ENCODE measurements around the gene TXLNA.

TXLNA gene

GRCh38 chr1:32186077-32186476, 6.6 kb downstream of the TXLNA start:
- DNase-seq (ENCODE audit: low spot score): no peak

- no peak for DNase-seq (ENCODE audit: low spot score)
Observed at GRCh38 chr1:32186491-32186890, 7.0 kb downstream of the TXLNA start.

GRCh38 chr1:32187850-32188249, 8.4 kb downstream of the TXLNA start:
- DNase-seq (ENCODE audit: low spot score): no peak

GRCh38 chr1:32192220-32192948, 12.9 kb downstream of the TXLNA start:
- no peak for DNase-seq (ENCODE audit: low spot score)

- DNase-seq (ENCODE audit: low spot score): no peak
Observed at GRCh38 chr1:32194984-32195383, 15.5 kb downstream of the TXLNA start.

GRCh38 chr1:32195531-32195930, 16.1 kb downstream of the TXLNA start:
- no peak for DNase-seq (ENCODE audit: low spot score)

- DNase-seq (ENCODE audit: low spot score): peak; percentile 26
Observed at GRCh38 chr1:32195972-32196823, 16.7 kb downstream of the TXLNA start.

GRCh38 chr1:32197074-32197473, 17.6 kb downstream of the TXLNA start:
- DNase-seq (ENCODE audit: low spot score): no peak

- DNase-seq (ENCODE audit: low spot score): no peak
Observed at GRCh38 chr1:32197837-32198236, 18.4 kb downstream of the TXLNA start.

GRCh38 chr1:32198237-32199042, 19.0 kb downstream of the TXLNA start:
- no peak for DNase-seq (ENCODE audit: low spot score)

GRCh38 chr1:32199043-32199716, 19.7 kb downstream of the TXLNA start:
- DNase-seq (ENCODE audit: low spot score): no peak

GRCh38 chr1:32199717-32200072, 20.2 kb downstream of the TXLNA start:
- DNase-seq (ENCODE audit: low spot score): no peak

- peak; percentile 41 for DNase-seq (ENCODE audit: low spot score)
Observed at GRCh38 chr1:32200226-32201010, 20.9 kb downstream of the TXLNA start, which contains the start of gene CCDC28B. CCDC28B (plus strand) TSS chr1:32200595; CDS start chr1:32201936, 1,341 bp downstream.

- peak; percentile 78 for DNase-seq (ENCODE audit: low spot score)
Observed at GRCh38 chr1:32201011-32201855, 21.8 kb downstream of the TXLNA start.

- DNase-seq (ENCODE audit: low spot score): no peak
Observed at GRCh38 chr1:32204943-32205361, 25.5 kb downstream of the TXLNA start.

- DNase-seq (ENCODE audit: low spot score): peak; percentile 83
Observed at GRCh38 chr1:32205401-32206370, 26.2 kb downstream of the TXLNA start, which contains the start of gene IQCC. IQCC (plus strand) TSS chr1:32205671; CDS start chr1:32205682, 11 bp downstream.

- DNase-seq (ENCODE audit: low spot score): no peak
Observed at GRCh38 chr1:32208469-32208868, 29.0 kb downstream of the TXLNA start.

- no peak for DNase-seq (ENCODE audit: low spot score)
Observed at GRCh38 chr1:32208891-32209328, 29.4 kb downstream of the TXLNA start, which contains the start of gene DCDC2B. DCDC2B (plus strand) TSS chr1:32209089; CDS start chr1:32209094, 5 bp downstream.
